NCI-H446 treated with DMSO at 0.1 percent for 48 hours (cell line): Measurements from ENCODE around the gene SRRM1.
"Not testable (repeated sequence)": the region's sequence is repeated elsewhere in the genome, so short reads cannot be mapped to it uniquely, and the experiment has no call there.

Experiments
- DNase-seq: peaks from one replicate; lab custom pipeline; 2025; lab: John Stamatoyannopoulos, UW

The SRRM1 gene

GRCh38 chr1:24648919-24649318, 5.8 kb downstream of the SRRM1 start:
- no peak for DNase-seq

GRCh38 chr1:24652382-24652781, 9.3 kb downstream of the SRRM1 start:
- DNase-seq: no peak

GRCh38 chr1:24654010-24654409, 10.9 kb downstream of the SRRM1 start:
- no peak for DNase-seq

GRCh38 chr1:24656046-24656445, 12.9 kb downstream of the SRRM1 start:
- DNase-seq: no peak

- no peak for DNase-seq
Measured at GRCh38 chr1:24657781-24658180, 14.7 kb downstream of the SRRM1 start.

DNA sequence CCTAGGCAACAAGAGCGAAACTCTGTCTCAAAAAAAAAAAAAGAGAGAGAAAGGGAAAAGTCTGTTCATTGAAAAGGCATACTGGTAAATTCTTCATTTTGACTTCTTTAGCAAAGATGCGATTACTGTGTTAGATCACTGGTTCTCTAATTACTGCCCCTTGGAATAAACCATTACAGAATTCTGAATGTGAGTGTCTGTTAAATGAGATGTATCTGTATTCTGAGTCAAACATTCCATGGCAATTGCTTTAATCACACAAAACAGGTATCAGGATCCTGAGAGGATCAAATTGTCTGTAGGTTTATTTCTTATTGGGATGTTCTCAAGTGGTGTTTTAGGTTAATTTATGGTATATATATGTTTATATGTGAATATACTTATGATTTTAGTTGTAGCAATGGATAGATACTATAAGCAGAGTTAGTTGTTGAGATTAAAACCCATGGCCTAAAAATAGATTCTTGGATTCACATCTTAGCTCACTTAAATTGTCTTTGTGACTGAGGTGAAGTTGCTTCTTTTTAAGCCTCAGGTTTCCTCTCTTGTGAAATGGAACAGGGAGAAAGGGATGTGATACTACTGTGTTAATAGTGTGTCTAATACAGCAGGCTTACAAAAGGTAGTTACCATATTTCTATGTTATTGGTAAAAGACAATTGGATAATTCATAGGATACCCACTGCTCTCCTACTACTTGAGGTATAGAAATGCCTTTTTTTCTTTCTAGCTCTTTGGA, 16.2 kb downstream of the SRRM1 start:
- DNase-seq: no peak

DNA sequence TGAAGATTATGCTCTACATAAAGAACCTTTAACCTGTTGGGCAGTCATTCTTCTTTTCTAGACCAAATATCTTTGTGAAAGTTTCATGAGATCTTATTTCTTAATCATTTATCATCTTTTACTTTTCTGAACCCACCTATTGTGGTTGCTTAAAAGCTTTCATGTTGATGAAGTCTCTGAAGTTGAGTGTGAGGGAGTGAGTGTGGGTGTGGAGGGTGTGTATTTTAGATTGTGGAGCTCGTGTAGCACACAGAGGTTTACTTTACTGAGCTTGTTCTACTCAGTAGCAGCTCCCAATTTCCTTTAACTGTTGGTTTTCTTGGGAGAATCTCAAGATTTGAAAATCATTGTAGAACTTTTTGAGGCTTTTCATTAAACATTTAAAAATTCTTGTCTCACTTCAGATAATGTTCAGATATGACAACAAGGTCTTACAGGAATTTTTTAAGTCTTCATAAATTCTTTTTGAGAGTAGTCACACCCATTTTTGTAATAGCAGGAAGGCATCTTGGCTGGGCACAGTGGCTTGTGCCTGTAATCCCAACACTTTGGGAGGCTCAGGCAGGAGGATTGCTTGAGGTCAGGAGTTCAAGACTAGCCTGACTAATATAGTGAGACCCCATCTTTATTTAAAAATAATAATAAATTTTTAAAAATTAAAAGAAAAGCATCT, 17.0 kb downstream of the SRRM1 start:
- DNase-seq: no peak

DNA sequence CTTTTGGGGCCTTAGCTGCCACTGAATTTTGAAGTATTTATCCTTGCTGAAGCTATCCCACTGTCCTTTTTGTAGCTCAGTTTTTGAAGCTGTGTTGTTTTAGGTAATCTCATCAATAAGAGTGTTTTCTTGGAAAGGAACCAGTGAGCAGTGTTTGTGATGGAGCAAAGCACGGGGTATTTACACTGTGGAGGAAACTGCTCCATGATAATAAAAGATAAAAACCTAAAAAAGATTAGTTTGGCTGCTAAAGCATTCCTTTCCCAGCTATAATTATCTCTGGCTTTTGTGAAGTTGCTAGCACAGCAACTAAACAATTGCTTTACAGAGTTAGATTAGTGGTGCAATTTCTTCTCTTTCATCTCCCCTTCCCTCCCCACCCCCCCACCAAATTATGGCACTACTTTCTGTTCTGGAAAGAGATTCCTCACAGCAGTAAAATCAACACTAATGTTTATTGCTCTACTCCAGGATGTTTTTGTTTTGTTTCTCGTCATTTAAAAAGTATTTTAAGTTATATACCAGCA, 21.5 kb downstream of the SRRM1 start:
- no peak for DNase-seq

- DNase-seq: no peak
Measured at GRCh38 chr1:24666794-24667193, 23.7 kb downstream of the SRRM1 start.

DNA sequence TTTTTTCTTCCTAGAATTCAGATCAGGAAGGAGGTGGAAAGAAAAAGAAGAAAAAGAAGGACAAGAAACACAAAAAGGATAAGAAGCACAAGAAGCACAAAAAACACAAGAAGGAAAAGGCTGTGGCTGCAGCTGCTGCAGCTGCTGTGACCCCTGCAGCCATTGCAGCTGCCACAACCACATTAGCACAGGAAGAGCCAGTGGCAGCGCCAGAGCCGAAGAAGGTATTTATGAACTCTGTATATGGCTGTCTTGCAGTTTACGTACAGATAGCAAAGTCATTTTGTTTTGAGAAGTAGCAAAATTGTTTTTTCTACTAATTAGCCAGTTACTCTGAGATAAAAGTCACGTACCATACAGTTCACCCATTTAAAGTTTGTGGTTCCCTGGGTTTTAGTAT, 28.3 kb downstream of the SRRM1 start:
- DNase-seq: not testable (repeated sequence)

DNA sequence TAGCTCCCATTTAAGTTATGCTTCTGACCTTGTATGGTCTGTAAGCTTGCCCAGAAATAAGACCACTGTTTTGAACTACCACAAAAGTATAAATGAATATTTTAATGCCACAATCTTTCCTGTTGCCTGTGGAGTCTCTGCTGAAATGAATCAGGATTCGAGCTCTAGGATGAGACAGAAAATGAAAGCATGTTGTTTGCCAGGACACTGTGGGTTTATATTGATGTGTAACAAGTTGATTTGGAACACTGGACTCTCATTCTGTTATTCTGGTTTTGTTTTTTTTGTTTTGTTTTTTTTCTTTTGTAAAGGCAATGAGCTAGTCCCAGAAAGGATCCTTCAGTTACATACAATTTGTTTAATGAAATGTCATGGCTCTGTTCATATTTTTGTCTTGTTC, 29.6 kb downstream of the SRRM1 start:
- not testable (repeated sequence) for DNase-seq

GRCh38 chr1:24673341-24673740, 30.2 kb downstream of the SRRM1 start:
- no peak for DNase-seq

- not testable (repeated sequence) for DNase-seq
Measured at GRCh38 chr1:24678421-24678820, 35.3 kb downstream of the SRRM1 start.

GRCh38 chr1:24679725-24680124, 36.6 kb downstream of the SRRM1 start:
- DNase-seq: no peak

DNA sequence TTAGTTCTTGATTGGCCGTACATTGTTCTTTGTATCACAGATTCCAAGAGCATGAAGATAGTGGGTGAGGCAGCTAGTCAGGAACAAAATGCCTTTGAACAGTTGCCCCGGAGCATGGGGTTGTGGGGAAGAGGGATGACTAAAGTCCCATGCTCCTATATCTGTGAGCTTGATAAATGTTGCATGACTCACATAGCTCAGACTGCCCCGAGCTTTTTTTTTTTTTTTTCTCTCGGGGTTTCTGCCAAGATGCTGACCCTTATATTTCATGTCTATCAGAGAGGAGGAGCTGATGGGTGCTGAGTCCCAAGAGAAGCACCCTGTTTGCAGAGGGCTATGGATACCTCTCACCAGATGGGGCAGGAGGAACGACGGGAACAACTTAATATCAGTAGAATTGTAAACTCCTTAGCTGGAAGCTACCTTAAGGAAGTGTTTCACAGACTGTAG, 40.6 kb downstream of the SRRM1 start:
- no peak for DNase-seq

DNA sequence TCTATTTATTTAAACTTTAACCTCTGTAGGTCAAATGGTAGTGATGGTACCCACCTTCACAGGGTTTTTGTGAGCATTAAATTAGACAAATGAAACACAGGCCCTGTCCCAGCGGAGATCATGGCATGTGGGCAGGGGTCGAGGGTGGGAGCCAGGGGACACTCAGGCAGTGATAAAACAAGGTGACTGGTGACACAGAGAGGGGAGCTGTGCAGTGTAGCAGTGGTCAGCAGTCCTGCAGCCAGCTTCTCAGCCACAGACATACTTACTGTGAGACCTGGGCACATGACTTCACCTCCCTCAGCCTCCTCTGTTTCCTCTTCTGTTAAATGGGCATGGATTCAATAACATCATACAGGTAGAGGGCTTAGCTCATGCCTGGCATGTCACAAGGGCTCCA, 44.9 kb downstream of the SRRM1 start:
- no peak for DNase-seq

DNA sequence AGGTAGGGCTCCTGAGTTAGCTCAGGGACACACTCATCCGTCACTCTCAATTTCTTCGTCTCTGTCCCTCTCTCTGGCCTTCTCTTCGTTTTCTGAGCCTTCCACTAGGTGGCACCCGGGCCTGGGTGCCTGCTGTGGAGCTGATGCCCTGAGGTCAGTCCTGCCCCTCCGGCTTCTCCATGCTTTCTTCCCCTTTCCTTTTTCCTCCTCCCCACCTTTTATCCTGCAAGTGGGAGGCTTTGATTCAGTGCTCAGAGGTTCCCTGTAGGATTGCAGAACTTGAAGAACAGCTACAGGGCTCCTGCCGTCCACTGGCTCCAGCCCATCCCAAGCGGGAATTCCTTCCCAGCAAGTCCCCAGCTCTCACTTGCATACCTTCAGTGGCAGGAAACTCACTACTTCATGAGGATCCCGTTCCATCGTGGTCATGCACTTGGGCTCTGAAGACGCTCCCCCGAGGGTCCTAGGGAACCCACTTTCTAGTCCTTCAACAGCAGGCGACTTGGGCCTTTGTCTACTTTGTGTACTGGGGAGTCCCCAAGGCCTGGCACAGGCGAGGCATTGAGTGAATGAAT, 45.6 kb downstream of the SRRM1 start:
- peak; percentile 39 for DNase-seq

DNA sequence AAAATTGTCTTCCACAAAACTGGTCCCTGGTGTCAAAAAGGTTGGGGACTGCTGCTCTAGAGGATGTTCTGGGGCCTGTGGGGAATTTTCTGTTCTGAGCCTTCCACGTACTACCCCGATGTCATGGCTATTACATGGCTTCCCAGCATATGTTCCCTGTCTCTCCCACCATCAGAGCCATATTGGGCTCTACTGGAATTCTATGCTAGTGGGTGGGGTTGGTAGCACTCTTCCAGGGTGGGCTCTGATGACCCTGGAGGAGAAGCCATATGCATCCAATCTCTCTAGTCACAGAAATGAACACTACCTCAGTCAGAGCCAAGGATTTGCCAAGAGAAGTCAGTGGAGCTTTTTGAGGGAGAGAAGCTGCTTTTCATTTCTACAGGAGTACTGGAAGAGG, 47.9 kb downstream of the SRRM1 start:
- DNase-seq: no peak

DNA sequence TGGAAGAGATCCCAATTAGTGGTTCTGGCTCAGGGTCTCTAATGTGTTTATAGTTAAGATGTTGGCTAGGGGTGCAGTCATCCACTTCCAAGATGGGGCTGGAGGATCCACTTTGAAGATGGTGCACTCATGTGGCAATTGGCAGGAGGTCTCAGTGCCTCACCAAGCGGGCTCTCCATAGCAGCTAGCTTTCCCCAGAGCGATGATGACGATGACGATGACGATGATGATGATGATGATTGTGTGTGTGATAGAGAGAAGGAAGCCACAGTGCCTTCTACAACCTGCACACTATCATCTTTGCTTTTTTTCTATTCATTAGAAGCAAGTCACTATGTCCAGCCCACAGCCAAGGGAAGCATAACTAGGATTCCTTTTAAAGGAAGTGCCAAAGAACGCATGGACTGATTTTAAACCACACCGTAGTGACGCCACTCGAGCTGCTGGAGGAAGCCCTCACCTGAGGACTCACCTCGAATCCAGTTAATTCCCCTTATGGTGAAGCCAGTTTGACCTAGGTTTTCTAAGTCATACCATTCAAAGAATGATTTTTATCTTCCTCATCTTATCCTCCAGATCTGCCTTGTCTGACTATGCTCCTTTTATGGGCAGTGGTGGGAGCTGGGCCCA, 49.4 kb downstream of the SRRM1 start:
- DNase-seq: no peak

DNA sequence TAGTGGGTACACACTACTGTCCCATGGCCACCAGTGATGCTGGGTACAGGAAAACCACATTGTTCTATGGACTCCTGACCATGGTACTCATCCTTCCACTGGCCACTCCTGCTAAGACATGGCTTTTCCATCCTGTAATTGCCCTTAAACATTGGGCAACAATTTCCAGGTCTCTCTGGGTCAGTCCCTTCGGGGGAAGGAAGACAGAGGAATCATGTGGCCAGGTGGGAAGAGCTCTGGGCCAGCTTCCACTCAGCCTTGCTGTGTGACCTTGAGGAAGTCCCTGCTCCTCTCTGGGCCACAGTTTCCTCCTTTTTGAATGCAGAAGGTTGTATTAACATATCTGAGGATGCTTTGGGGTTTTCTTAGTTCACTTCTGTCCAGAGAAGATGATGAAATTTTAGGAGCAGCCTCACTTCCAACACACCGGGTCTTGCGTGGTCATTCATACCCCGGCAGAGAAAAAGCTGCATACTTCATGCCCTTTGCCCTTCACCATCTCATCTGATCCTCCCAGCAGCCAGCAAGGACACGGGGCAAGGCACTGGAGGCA, 50.8 kb downstream of the SRRM1 start:
- DNase-seq: no peak

DNA sequence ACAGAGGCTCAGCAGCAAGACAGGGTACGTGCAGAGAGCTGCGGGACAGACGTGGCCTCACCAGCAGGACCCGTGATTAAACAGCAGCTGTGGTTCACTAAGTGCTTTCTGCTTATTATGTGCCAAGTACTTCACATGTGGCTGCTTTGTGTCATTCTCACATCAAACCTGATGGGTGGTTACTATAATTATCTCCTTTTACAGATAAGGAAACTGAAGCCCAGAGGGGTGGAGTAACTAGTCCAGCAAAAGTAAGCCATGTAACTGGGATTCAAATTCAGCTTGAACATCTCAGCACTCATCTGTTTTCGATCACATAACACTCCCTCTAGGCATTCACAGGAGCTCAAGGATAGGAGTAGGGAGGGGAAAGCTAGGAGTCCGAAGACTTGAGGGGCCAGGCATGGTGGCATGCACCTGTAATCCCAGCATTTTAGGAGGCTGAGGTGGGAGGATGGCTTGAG, 51.3 kb downstream of the SRRM1 start:
- no peak for DNase-seq
